Tibial artery (tissue), 4 donors: Measurements from ENCODE around the gene DEAF1.

ENCODE experiments used
- DNase-seq, 2 donors: peaks; one replicate each; pipeline ENCODE4 v3.0.0-alpha.2; 2019
- H3K27ac ChIP-seq, 2 donors: fragments of 200-600 bp; sonication (generic) in 1 of 2; 1 replicate in 1 of 2; 2 replicates in 1 of 2; pipeline ENCODE4 v1.5.1; 2018 to 2019; ENCODE audit warnings: mild to moderate bottlenecking in 1 of 2
- H3K27me3 ChIP-seq, 2 donors: fragments of 200-600 bp; sonication (generic) in 1 of 2; one replicate each; pipeline versions ENCODE4 v1.5.1 to v1.6.0; 2016 to 2019
- H3K36me3 ChIP-seq, 3 donors: fragments of 200-600 bp; sonication (generic) in 2 of 3; one replicate each; pipeline ENCODE4 v1.5.1; 2016 to 2019; ENCODE audit warnings: mild to moderate bottlenecking in 2 of 3
- H3K4me1 ChIP-seq, 4 donors: fragments of 200-600 bp; sonication (generic) in 2 of 4; 1 replicate in 3 of 4; 2 replicates in 1 of 4; pipeline ENCODE4 v1.5.1; 2016 to 2019
- H3K4me3 ChIP-seq, 2 donors: fragments of 200-600 bp; sonication (generic) in 1 of 2; 1 replicate in 1 of 2; 2 replicates in 1 of 2; pipeline ENCODE4 v1.5.1; 2018 to 2019; ENCODE audit warnings: mild to moderate bottlenecking in 2 of 2
- H3K9me3 ChIP-seq, 3 donors: fragments of 200-600 bp; sonication (generic) in 1 of 3; one replicate each; pipeline ENCODE4 v1.5.1; 2016 to 2019
- intact Hi-C: fragments of 100-400 bp; cut with DNase I; formaldehyde crosslinking; loops from one replicate; pipeline ENCODE4 v1.15.0; 2023; ENCODE audit warnings: low total_unique reads
- TF ChIP-seq, protein P1 (sequence below), 2 experiments: fragments of 200-600 bp in 1 of 2; fragments of 450-650 bp in 1 of 2; IDR thresholded peaks; one replicate each; pipeline ENCODE4 v1.5.1; 2017 to 2019; ENCODE audit warnings: antibody characterized with exemption in 2 of 2, mild to moderate bottlenecking in 1 of 2, moderate library complexity in 1 of 2

DEAF1 gene

DNA sequence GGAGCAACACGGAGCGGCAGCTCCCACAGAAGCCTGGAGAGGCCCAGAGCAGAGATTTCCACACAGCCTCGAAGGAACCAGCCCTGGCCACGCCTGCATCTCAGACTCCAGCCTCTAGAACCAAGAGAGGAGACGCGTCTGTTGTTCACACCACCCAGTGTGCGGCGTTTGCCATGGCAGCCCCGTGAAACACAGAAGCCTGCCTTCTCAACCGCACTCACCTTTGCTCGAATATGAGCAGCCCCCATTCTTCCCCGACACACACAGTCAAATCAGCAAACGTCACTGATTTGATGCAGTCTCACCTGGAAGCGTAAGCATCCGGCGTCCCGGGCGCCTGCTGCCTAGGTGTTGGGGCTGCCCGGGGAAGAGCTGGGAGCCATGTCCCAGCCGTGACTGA is 38.0 kb upstream of the DEAF1 start:
- Histone ChIP-seq H3K4me1 (peaks cover 0 to 15% (median 8%) of the 10 kb centered on the region in 4 donors), H3K4me3 (no peak overlapping the region), H3K27ac (no peak overlapping the region), H3K36me3 (no peaks in the 10 kb centered on the region), H3K9me3 (no peaks in the 10 kb centered on the region), H3K27me3 (peaks cover 0 to 51% of the 10 kb centered on the region in 2 donors)
- TF ChIP-seq, protein P1, sequence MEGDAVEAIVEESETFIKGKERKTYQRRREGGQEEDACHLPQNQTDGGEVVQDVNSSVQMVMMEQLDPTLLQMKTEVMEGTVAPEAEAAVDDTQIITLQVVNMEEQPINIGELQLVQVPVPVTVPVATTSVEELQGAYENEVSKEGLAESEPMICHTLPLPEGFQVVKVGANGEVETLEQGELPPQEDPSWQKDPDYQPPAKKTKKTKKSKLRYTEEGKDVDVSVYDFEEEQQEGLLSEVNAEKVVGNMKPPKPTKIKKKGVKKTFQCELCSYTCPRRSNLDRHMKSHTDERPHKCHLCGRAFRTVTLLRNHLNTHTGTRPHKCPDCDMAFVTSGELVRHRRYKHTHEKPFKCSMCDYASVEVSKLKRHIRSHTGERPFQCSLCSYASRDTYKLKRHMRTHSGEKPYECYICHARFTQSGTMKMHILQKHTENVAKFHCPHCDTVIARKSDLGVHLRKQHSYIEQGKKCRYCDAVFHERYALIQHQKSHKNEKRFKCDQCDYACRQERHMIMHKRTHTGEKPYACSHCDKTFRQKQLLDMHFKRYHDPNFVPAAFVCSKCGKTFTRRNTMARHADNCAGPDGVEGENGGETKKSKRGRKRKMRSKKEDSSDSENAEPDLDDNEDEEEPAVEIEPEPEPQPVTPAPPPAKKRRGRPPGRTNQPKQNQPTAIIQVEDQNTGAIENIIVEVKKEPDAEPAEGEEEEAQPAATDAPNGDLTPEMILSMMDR (IDR thresholded peaks at IDR 0.05): no peak
- intact Hi-C loops: no loop called here
- no peak for DNase-seq

DNA sequence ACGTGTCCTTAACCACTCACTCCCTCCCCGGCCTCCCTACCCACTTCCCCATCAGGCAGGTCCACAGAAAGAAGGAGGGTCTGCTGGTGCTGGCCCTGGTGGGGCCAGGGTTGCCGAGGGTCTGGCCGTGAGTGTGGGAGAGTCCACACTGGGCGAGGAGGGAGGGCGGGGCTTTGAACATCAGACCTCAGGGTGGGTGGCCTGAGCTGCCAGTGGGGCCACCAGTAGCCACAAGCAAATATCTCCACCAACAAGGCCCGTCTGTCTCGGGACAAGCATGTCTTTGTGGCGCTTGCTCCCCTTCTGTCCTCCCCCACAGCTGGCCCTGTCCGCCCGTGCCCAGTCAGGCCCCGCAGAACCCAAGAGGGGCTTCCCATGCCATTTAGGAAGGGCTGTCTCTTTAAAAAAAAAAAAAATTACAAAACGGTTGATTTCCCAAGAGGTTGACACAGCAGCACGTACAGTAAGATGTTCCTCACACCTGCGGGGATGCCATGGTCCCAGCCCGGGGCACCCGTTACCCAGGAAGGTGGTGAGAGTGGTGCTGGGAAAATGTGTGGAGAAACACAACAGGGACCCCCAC is 34.6 kb upstream of the DEAF1 start:
- DNase-seq: no peak
- Histone ChIP-seq H3K27me3 (peaks cover 0 to 61% of the 10 kb centered on the region in 2 donors), H3K4me3 (no peak overlapping the region), H3K4me1 (peaks cover 0 to 43% (median 31%) of the 10 kb centered on the region in 4 donors), H3K27ac (no peak overlapping the region), H3K9me3 (no peaks in the 10 kb centered on the region), H3K36me3 (peaks cover 0 to 5% (median 0%) of the 10 kb centered on the region in 3 donors)
- intact Hi-C loops: loop anchor here (2.0 kb wide), 1 partner anchor 175 kb away; no protein-coding TSS in a partner anchor
- TF ChIP-seq, protein P1 (IDR thresholded peaks at IDR 0.05): no peak

DNA sequence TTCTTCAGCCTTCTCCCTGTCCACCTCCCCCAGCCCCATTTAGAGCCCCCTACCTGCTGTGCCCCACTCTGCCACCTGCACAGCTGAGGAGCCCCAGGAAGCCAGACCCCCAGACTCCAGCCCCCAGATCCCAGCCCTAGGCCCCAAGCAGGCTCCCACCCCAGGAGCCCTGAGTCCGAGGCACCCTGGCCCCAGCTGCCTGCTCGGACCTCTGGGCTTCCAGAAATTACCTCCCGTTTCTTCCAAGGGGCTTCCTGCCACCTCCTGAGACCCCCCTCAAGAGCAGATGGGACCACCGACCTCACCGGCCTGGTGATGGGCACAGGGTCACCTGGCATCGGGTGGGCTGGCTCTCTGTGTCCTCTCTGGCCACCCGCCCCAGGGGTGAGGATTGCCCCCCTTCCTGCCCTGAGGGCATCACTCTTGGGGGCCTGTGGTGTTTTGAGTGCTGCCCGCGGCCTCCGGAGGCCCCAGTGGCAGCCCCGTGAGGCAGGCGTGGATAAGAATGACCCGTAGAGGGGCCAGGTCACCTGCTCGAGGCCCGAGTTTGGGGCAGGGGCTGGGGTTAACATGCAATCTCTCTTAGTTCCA is 34.0 kb upstream of the DEAF1 start:
- peak in 1 of 2 donors; percentile 67 for DNase-seq
- TF ChIP-seq, protein P1 (IDR thresholded peaks at IDR 0.05): no peak
- H3K4me3 ChIP-seq: no peak overlapping the region
- H3K4me1 ChIP-seq: peaks cover 0 to 43% (median 31%) of the 10 kb centered on the region in 4 donors
- peaks cover 0 to 11% (median 0%) of the 10 kb centered on the region in 3 donors for H3K36me3 ChIP-seq
- H3K27me3 ChIP-seq: peaks cover 0 to 61% of the 10 kb centered on the region in 2 donors
- no peaks in the 10 kb centered on the region for H3K9me3 ChIP-seq
- intact Hi-C loops: loop anchor here (2.0 kb wide), 1 partner anchor 174 kb away; no protein-coding TSS in a partner anchor
- peak overlapping the region; percentile 57 to 66 for H3K27ac ChIP-seq

DNA sequence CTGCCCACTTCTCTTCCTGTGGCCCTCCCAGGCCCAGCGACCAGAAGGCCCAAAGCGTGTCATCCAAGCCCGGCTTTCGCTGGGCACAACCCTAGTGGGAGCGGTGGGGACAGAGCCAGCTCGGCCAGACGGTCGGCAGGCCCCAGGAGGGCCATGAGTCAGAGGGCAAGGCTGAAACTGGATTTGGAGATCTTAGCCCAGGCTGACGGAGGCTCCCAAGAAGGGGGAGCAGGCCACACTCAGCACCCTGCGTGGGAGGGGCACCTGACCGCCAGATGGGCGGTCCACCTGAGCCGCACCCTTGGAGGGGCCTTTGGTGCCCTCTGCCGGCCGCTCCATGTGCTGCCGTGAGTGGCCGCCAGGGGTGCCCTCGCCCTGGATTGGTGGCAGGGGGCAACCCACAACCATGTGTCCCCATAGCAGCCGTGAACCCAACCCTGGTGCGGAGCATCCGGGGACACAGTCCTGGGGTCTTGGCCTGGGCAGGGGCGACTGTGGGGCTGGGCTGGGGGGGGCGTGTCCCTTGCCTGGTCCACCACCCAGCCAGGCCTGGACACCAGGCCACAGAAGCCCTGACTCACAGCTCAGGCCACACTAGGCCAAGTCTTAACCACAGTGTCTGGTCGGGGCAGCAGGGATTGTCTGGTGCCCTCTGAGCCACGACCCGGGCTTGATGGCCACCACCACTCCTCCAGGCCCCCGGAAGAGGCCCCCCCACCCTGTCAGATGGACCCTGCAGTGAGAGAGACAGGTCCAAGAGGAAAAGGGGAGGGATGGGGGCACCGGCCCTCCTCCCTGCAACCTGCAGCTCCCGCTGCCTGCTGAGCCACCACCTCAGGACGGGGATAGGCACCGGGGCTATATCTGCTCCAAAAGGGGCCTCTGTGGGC is 33.1 kb upstream of the DEAF1 start:
- H3K4me3 ChIP-seq: no peak overlapping the region
- peak overlapping the region; percentile 57 to 66 for H3K27ac ChIP-seq
- no peaks in the 10 kb centered on the region for H3K9me3 ChIP-seq
- DNase-seq: peak; percentile 86 to 95
- peaks cover 0 to 17% (median 0%) of the 10 kb centered on the region in 3 donors for H3K36me3 ChIP-seq
- TF ChIP-seq, protein P1 (IDR thresholded peaks at IDR 0.05): peak; percentile 94 to 98
- peaks cover 0 to 44% (median 32%) of the 10 kb centered on the region in 4 donors for H3K4me1 ChIP-seq
- intact Hi-C loops: loop anchor here (2.0 kb wide), 1 partner anchor 173 kb away; no protein-coding TSS in a partner anchor
- H3K27me3 ChIP-seq: peaks cover 0 to 57% of the 10 kb centered on the region in 2 donors

DNA sequence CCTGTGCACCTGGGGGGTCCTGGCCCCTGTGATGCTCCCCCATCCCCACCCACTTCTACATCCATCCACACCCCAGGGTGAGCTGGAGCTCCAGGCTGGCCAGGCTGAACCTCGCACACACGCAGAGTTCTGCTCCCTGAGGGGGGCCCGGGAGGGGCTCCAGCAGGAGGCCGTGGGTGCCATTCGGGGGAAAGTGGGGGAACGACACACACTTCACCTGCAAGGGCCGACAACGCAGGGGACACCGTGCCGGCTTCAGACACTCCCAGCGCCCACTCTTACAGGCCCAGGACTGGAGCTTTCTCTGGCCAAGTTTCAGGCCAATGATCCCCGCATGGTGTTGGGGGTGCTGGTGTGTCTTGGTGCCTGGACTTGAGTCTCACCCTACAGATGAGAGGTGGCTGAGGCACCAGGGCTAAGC is 32.3 kb upstream of the DEAF1 start:
- Histone ChIP-seq H3K4me1 (peaks cover 0 to 46% (median 32%) of the 10 kb centered on the region in 4 donors), H3K9me3 (no peaks in the 10 kb centered on the region), H3K27me3 (peaks cover 0 to 58% of the 10 kb centered on the region in 2 donors), H3K36me3 (peaks cover 0 to 20% (median 0%) of the 10 kb centered on the region in 3 donors), H3K4me3 (no peak overlapping the region), H3K27ac (peak overlapping the region; percentile 57 to 66)
- intact Hi-C loops: no loop called here
- TF ChIP-seq, protein P1 (IDR thresholded peaks at IDR 0.05): no peak
- DNase-seq: peak in 1 of 2 donors; percentile 67
